Body of pancreas (tissue), 4 donors: ENCODE data around the gene FBXO3.

Experiments
- POLR2A ChIP-seq, 3 donors: fragments of 450-650 bp; IDR thresholded peaks; one replicate each; pipeline ENCODE4 v1.6.1; 2016; ENCODE audit warnings: antibody characterized with exemption in 3 of 3, mild to moderate bottlenecking in 2 of 3
- TF ChIP-seq, protein P1 (sequence below), 7 experiments: fragments of 450-650 bp in 4 of 7; fragments of 200-600 bp in 3 of 7; sonication (generic) in 3 of 7; IDR thresholded peaks; one replicate each; pipeline ENCODE4 v1.5.1; 2016 to 2019; ENCODE audit warnings: antibody characterized with exemption in 7 of 7

DNA sequence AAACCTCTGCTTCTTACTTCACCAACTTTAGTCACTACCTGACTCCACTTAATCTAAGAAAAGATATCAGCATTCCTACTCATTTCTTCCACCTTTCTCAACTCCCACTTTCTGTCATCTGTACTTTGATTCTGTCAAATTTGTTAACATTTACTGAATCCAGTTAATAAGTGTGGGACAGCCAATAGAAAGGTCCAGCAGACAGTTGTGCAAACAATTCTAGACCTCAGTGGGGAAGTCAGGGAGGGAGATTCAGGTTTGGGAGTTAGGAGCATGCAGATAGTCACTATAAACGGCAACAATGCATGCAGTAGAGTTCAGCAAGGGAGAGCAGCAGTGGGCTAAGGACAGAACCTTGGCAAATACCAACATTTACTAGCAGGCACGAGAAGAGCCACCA, 4.1 kb downstream of the FBXO3 start:
- TF ChIP-seq POLR2A (IDR thresholded peaks at IDR 0.05): no peak
- TF ChIP-seq, protein P1, sequence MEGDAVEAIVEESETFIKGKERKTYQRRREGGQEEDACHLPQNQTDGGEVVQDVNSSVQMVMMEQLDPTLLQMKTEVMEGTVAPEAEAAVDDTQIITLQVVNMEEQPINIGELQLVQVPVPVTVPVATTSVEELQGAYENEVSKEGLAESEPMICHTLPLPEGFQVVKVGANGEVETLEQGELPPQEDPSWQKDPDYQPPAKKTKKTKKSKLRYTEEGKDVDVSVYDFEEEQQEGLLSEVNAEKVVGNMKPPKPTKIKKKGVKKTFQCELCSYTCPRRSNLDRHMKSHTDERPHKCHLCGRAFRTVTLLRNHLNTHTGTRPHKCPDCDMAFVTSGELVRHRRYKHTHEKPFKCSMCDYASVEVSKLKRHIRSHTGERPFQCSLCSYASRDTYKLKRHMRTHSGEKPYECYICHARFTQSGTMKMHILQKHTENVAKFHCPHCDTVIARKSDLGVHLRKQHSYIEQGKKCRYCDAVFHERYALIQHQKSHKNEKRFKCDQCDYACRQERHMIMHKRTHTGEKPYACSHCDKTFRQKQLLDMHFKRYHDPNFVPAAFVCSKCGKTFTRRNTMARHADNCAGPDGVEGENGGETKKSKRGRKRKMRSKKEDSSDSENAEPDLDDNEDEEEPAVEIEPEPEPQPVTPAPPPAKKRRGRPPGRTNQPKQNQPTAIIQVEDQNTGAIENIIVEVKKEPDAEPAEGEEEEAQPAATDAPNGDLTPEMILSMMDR (IDR thresholded peaks at IDR 0.05): no peak
